ENCODE data around the gene STK33. TPM values are rescaled to one million over a fixed set of nuclear protein-coding genes. Genes with fewer than 3 reads are reported as not detected.

The STK33 gene
- polyA plus RNA-seq, 1 of the 3 experiments (the other 2 are of a cell fraction), result 12.3 TPM

- Histone ChIP-seq H3K4me3 (ENCODE audit: low read depth in 2 of 2, low read length in 1 of 2) (no peak overlapping the region), H3K4me1 (ENCODE audit: control insufficient read depth in 1 of 2, insufficient read depth in 2 of 2, low read depth in 1 of 2, low read length in 1 of 2) (no peaks in the 10 kb centered on the region; a peak in 1 of 4 replicates), H4K20me1 (ENCODE audit: insufficient read depth) (no peaks in the 10 kb centered on the region), H3K9me3 (no peaks in the 10 kb centered on the region), H3F3A (replicated peaks; ENCODE audit: insufficient read depth) (no peaks in the 10 kb centered on the region), H3K36me3 (replicated peaks in 1 of 2; ENCODE audit: control insufficient read depth in 1 of 2, insufficient read depth in 2 of 2, low read length in 1 of 2) (no peaks in the 10 kb centered on the region), H3K9me2 (no peaks in the 10 kb centered on the region), H3K4me2 (no peak overlapping the region), H3K27ac (ENCODE audit: low read depth in 2 of 2, low read length in 1 of 2) (no peak overlapping the region), H3K79me2 (ENCODE audit: insufficient read depth) (no peaks in the 10 kb centered on the region), H3K9ac (no peak overlapping the region), H3K27me3 (ENCODE audit: insufficient read depth) (no peaks in the 10 kb centered on the region), H2AFZ (ENCODE audit: low read depth) (no peak overlapping the region)
- 19% methylated on average over 1 of the region's 1 CpG for WGBS (ENCODE audit: low lambda C conversion rate)
- TF ChIP-seq, protein P1, sequence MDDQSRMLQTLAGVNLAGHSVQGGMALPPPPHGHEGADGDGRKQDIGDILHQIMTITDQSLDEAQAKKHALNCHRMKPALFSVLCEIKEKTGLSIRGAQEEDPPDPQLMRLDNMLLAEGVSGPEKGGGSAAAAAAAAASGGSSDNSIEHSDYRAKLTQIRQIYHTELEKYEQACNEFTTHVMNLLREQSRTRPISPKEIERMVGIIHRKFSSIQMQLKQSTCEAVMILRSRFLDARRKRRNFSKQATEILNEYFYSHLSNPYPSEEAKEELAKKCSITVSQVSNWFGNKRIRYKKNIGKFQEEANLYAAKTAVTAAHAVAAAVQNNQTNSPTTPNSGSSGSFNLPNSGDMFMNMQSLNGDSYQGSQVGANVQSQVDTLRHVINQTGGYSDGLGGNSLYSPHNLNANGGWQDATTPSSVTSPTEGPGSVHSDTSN (IDR thresholded peaks at IDR 0.05), result no peak
- TF ChIP-seq MAX (IDR thresholded peaks at IDR 0.05; ENCODE audit: low read depth) (no peak), RFX5 (IDR thresholded peaks at IDR 0.05; ENCODE audit: low read length) (no peak)
- POLR2A ChIA-PET, result no interaction called here
- DNase-seq, result no peak
- CTCF ChIA-PET, result no interaction called here
Observed at GRCh38 chr11:8541448-8541847, 52.6 kb downstream of the STK33 start.

DNA sequence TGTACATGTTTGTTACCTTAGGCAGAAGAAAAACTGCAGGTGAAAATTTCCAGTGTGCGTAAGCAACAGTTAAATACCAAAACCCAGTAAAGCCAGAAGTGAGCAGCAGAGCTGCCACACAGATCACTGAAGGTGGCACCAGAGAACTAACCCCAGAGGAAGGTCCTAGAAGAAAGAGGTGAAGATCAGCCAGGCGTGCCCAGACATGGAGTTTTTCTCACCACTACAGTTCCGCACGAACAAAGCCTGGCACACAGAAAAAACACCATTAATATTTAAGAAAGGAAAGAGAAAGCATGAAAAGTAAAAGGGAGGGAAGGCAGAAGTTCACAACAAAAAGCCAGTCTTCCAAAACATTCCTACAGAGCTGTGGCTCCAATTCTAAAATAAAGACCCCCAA lies 60.7 kb downstream of the STK33 start:
- CTCF ChIA-PET, result no interaction called here
- Histone ChIP-seq H3F3A (replicated peaks; ENCODE audit: insufficient read depth) (no peaks in the 10 kb centered on the region), H3K27me3 (ENCODE audit: insufficient read depth) (no peaks in the 10 kb centered on the region), H4K20me1 (ENCODE audit: insufficient read depth) (no peaks in the 10 kb centered on the region), H3K79me2 (ENCODE audit: insufficient read depth) (no peaks in the 10 kb centered on the region), H3K27ac (ENCODE audit: low read depth in 2 of 2, low read length in 1 of 2) (no peak overlapping the region), H3K9ac (no peak overlapping the region), H3K4me1 (ENCODE audit: control insufficient read depth in 1 of 2, insufficient read depth in 2 of 2, low read depth in 1 of 2, low read length in 1 of 2) (peaks cover 0 to 7% of the 10 kb centered on the region in 2 experiments; a peak in 2 of 4 replicates), H3K36me3 (replicated peaks in 1 of 2; ENCODE audit: control insufficient read depth in 1 of 2, insufficient read depth in 2 of 2, low read length in 1 of 2) (no peaks in the 10 kb centered on the region), H3K4me2 (no peak overlapping the region), H3K9me3 (no peaks in the 10 kb centered on the region), H3K9me2 (no peaks in the 10 kb centered on the region), H3K4me3 (ENCODE audit: low read depth in 2 of 2, low read length in 1 of 2) (no peak overlapping the region), H2AFZ (ENCODE audit: low read depth) (no peak overlapping the region)
- TF ChIP-seq RAD21 (IDR thresholded peaks at IDR 0.05; ENCODE audit: low read length), result 0 out of 2 replicates have a peak, but pooled peaks have one; percentile 15
- TF ChIP-seq TCF12 (IDR thresholded peaks at IDR 0.05), result no peak
- no peak for DNase-seq
- 93% methylated on average over 4 of the region's 4 CpGs for WGBS (ENCODE audit: low lambda C conversion rate)
- POLR2A ChIA-PET, result no interaction called here

DNA sequence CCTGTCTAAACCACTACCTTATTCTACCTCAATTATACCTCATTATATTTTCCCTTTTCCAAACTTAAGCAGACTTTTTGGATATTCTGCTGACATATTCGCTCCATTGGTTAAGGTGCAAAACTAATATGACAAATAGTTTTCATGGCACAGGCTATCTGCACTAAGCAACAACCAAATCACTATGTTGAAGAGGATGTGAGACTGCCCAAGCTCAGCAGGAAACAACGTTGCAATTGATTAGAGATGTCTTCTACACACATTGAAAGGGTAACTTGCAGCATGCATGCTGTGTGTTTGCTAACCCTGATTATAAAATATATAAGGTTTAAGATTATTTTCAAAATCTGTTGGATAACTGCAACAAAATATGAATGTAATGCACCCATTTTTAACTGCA lies 61.6 kb downstream of the STK33 start:
- Histone ChIP-seq H3K36me3 (replicated peaks in 1 of 2; ENCODE audit: control insufficient read depth in 1 of 2, insufficient read depth in 2 of 2, low read length in 1 of 2) (no peaks in the 10 kb centered on the region), H2AFZ (ENCODE audit: low read depth) (no peak overlapping the region), H4K20me1 (ENCODE audit: insufficient read depth) (no peaks in the 10 kb centered on the region), H3K4me3 (ENCODE audit: low read depth in 2 of 2, low read length in 1 of 2) (no peak overlapping the region), H3K4me2 (no peak overlapping the region), H3K27me3 (ENCODE audit: insufficient read depth) (no peaks in the 10 kb centered on the region), H3K79me2 (ENCODE audit: insufficient read depth) (no peaks in the 10 kb centered on the region), H3K9me3 (no peaks in the 10 kb centered on the region), H3K27ac (ENCODE audit: low read depth in 2 of 2, low read length in 1 of 2) (no peak overlapping the region), H3K9me2 (no peaks in the 10 kb centered on the region), H3F3A (replicated peaks; ENCODE audit: insufficient read depth) (no peaks in the 10 kb centered on the region), H3K9ac (no peak overlapping the region), H3K4me1 (ENCODE audit: control insufficient read depth in 1 of 2, insufficient read depth in 2 of 2, low read depth in 1 of 2, low read length in 1 of 2) (peaks cover 0 to 7% of the 10 kb centered on the region in 2 experiments; a peak in 2 of 4 replicates)
- ChIA-PET POLR2A (no interaction called here), CTCF (no interaction called here)
- 61% methylated on average over 2 of the region's 2 CpGs for WGBS (ENCODE audit: low lambda C conversion rate)
- DNase-seq, result no peak
- TF ChIP-seq TCF12 (IDR thresholded peaks at IDR 0.05) (no peak), MAX (IDR thresholded peaks at IDR 0.05; ENCODE audit: low read depth) (no peak)
